ENCODE measurements around the gene PTPN1.
A peak's percentile ranks its signal among the peaks of the same experiment; 100 is the strongest.

The PTPN1 gene

GRCh38 chr20:50513169-50514034, 3.2 kb downstream of the PTPN1 start:
- DNase-seq, result peak; percentile 38 to 40

GRCh38 chr20:50514035-50514337, 3.8 kb downstream of the PTPN1 start:
- no peak for DNase-seq

GRCh38 chr20:50514750-50515149, 4.6 kb downstream of the PTPN1 start:
- no peak for DNase-seq

- no peak for DNase-seq
Measured at GRCh38 chr20:50515471-50516106, 5.4 kb downstream of the PTPN1 start.

GRCh38 chr20:50516180-50516934, 6.2 kb downstream of the PTPN1 start:
- peak in 1 of 2 donors; percentile 79 for DNase-seq

- DNase-seq, result no peak
Measured at GRCh38 chr20:50516935-50517816, 7.0 kb downstream of the PTPN1 start.

GRCh38 chr20:50517817-50518154, 7.6 kb downstream of the PTPN1 start:
- no peak for DNase-seq

- DNase-seq, result no peak
Measured at GRCh38 chr20:50518270-50518721, 8.1 kb downstream of the PTPN1 start.

GRCh38 chr20:50519036-50519762, 9.0 kb downstream of the PTPN1 start:
- peak in 1 of 2 donors; percentile 65 for DNase-seq

- no peak for DNase-seq
Measured at GRCh38 chr20:50520222-50520880, 10.2 kb downstream of the PTPN1 start.

GRCh38 chr20:50521221-50522052, 11.3 kb downstream of the PTPN1 start:
- DNase-seq, result peak; percentile 69 to 72

- peak in 1 of 2 donors; percentile 28 for DNase-seq
Measured at GRCh38 chr20:50522053-50522674, 12.0 kb downstream of the PTPN1 start.

- no peak for DNase-seq
Measured at GRCh38 chr20:50523552-50524167, 13.5 kb downstream of the PTPN1 start.

- DNase-seq, result no peak
Measured at GRCh38 chr20:50525681-50526080, 15.5 kb downstream of the PTPN1 start.

- DNase-seq, result no peak
Measured at GRCh38 chr20:50526403-50526989, 16.3 kb downstream of the PTPN1 start.

- no peak for DNase-seq
Measured at GRCh38 chr20:50527068-50527605, 17.0 kb downstream of the PTPN1 start.

- DNase-seq, result no peak
Measured at GRCh38 chr20:50528129-50528528, 17.9 kb downstream of the PTPN1 start.

GRCh38 chr20:50528804-50529351, 18.7 kb downstream of the PTPN1 start:
- DNase-seq, result no peak

All from inflammatory macrophage (primary cell).